ENCODE measurements around the gene SORBS1. TPM values are rescaled to one million over a fixed set of nuclear protein-coding genes. Genes with fewer than 3 reads are reported as not detected.

Gene SORBS1
- total RNA-seq, 1 experiment from 2014 or later, result 39.9 TPM

- CTCF ChIA-PET, result interaction anchor here (0.8 to 1.8 kb wide), 5 partner anchors 11 to 71 kb away, joined by 3 to 5 read pairs (median 4); no protein-coding TSS in a partner anchor
- Mint-ChIP-seq H3K27me3 (ENCODE audit: low read depth) (no peaks in the 10 kb centered on the region), H3K27ac (peak overlapping the region; percentile 82), H3K4me3 (no peak overlapping the region), H3K9me3 (no peaks in the 10 kb centered on the region), H3K4me1 (peaks cover 72% of the 10 kb centered on the region), H3K36me3 (no peaks in the 10 kb centered on the region)
- TF ChIP-seq, protein P1, sequence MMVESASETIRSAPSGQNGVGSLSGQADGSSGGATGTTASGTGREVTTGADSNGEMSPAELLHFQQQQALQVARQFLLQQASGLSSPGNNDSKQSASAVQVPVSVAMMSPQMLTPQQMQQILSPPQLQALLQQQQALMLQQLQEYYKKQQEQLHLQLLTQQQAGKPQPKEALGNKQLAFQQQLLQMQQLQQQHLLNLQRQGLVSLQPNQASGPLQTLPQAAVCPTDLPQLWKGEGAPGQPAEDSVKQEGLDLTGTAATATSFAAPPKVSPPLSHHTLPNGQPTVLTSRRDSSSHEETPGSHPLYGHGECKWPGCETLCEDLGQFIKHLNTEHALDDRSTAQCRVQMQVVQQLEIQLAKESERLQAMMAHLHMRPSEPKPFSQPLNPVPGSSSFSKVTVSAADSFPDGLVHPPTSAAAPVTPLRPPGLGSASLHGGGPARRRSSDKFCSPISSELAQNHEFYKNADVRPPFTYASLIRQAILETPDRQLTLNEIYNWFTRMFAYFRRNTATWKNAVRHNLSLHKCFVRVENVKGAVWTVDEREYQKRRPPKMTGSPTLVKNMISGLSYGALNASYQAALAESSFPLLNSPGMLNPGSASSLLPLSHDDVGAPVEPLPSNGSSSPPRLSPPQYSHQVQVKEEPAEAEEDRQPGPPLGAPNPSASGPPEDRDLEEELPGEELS (CRISPR knock-in tag; IDR thresholded peaks at IDR 0.05), result no peak
- TF ChIP-seq FOXJ3 (CRISPR knock-in tag; IDR thresholded peaks at IDR 0.05; ENCODE audit: borderline replicate concordance) (no peak), GABPB1 (CRISPR knock-in tag; IDR thresholded peaks at IDR 0.05) (peak; percentile 62; the same call in 1 of the 2 replicates), TP53 (CRISPR knock-in tag; IDR thresholded peaks at IDR 0.05) (no peak), ZNF121 (CRISPR knock-in tag; IDR thresholded peaks at IDR 0.05) (peak; percentile 78), MYBL2 (CRISPR knock-in tag; IDR thresholded peaks at IDR 0.05) (no peak)
- TF ChIP-seq, protein P2, sequence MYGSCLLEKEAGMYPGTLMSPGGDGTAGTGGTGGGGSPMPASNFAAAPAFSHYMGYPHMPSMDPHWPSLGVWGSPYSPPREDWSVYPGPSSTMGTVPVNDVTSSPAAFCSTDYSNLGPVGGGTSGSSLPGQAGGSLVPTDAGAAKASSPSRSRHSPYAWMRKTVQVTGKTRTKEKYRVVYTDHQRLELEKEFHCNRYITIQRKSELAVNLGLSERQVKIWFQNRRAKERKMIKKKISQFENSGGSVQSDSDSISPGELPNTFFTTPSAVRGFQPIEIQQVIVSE (CRISPR knock-in tag; IDR thresholded peaks at IDR 0.05; ENCODE audit: borderline replicate concordance), result no peak
- ATAC-seq (peak; percentile 8; the same call in 1 of the 2 replicates), DNase-seq (ENCODE audit: low spot score) (no peak)
- POLR2A ChIA-PET, result no interaction called here
Observed at GRCh38 chr10:95501203-95502094, 59.7 kb downstream of the SORBS1 start.

- TF ChIP-seq ATF2 (CRISPR knock-in tag; IDR thresholded peaks at IDR 0.05; ENCODE audit: borderline replicate concordance, low read depth) (no peak), MXD4 (CRISPR knock-in tag; IDR thresholded peaks at IDR 0.05; ENCODE audit: borderline replicate concordance) (no peak), ZNF396 (CRISPR knock-in tag; IDR thresholded peaks at IDR 0.05; ENCODE audit: borderline replicate concordance) (no peak), ATF1 (CRISPR knock-in tag; IDR thresholded peaks at IDR 0.05) (no peak), NFE2L1 (CRISPR knock-in tag; IDR thresholded peaks at IDR 0.05) (no peak), KAT7 (CRISPR knock-in tag; IDR thresholded peaks at IDR 0.05; ENCODE audit: borderline replicate concordance) (no peak), ZNF423 (CRISPR knock-in tag; IDR thresholded peaks at IDR 0.05) (no peak), GABPB1 (CRISPR knock-in tag; IDR thresholded peaks at IDR 0.05) (no peak)
- TF ChIP-seq, protein P3, sequence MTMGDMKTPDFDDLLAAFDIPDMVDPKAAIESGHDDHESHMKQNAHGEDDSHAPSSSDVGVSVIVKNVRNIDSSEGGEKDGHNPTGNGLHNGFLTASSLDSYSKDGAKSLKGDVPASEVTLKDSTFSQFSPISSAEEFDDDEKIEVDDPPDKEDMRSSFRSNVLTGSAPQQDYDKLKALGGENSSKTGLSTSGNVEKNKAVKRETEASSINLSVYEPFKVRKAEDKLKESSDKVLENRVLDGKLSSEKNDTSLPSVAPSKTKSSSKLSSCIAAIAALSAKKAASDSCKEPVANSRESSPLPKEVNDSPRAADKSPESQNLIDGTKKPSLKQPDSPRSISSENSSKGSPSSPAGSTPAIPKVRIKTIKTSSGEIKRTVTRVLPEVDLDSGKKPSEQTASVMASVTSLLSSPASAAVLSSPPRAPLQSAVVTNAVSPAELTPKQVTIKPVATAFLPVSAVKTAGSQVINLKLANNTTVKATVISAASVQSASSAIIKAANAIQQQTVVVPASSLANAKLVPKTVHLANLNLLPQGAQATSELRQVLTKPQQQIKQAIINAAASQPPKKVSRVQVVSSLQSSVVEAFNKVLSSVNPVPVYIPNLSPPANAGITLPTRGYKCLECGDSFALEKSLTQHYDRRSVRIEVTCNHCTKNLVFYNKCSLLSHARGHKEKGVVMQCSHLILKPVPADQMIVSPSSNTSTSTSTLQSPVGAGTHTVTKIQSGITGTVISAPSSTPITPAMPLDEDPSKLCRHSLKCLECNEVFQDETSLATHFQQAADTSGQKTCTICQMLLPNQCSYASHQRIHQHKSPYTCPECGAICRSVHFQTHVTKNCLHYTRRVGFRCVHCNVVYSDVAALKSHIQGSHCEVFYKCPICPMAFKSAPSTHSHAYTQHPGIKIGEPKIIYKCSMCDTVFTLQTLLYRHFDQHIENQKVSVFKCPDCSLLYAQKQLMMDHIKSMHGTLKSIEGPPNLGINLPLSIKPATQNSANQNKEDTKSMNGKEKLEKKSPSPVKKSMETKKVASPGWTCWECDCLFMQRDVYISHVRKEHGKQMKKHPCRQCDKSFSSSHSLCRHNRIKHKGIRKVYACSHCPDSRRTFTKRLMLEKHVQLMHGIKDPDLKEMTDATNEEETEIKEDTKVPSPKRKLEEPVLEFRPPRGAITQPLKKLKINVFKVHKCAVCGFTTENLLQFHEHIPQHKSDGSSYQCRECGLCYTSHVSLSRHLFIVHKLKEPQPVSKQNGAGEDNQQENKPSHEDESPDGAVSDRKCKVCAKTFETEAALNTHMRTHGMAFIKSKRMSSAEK (CRISPR knock-in tag; IDR thresholded peaks at IDR 0.05; ENCODE audit: borderline replicate concordance), result no peak
- TF ChIP-seq, protein P4, sequence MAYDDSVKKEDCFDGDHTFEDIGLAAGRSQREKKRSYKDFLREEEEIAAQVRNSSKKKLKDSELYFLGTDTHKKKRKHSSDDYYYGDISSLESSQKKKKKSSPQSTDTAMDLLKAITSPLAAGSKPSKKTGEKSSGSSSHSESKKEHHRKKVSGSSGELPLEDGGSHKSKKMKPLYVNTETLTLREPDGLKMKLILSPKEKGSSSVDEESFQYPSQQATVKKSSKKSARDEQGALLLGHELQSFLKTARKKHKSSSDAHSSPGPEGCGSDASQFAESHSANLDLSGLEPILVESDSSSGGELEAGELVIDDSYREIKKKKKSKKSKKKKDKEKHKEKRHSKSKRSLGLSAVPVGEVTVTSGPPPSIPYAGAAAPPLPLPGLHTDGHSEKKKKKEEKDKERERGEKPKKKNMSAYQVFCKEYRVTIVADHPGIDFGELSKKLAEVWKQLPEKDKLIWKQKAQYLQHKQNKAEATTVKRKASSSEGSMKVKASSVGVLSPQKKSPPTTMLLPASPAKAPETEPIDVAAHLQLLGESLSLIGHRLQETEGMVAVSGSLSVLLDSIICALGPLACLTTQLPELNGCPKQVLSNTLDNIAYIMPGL (CRISPR knock-in tag; IDR thresholded peaks at IDR 0.05), result no peak
- H3K27me3 Mint-ChIP-seq (ENCODE audit: low read depth), result no peaks in the 10 kb centered on the region
- H3K9me3 Mint-ChIP-seq, result no peaks in the 10 kb centered on the region
- ATAC-seq, result no peak
- POLR2A ChIA-PET, result no interaction called here
- CTCF ChIA-PET, result no interaction called here
- no peak overlapping the region for H3K4me3 Mint-ChIP-seq
- peaks cover 69% of the 10 kb centered on the region for H3K4me1 Mint-ChIP-seq
- no peaks in the 10 kb centered on the region for H3K36me3 Mint-ChIP-seq
- DNase-seq (ENCODE audit: low spot score), result no peak
- peak overlapping the region; percentile 82 for H3K27ac Mint-ChIP-seq
Observed at GRCh38 chr10:95500649-95501048, 60.5 kb downstream of the SORBS1 start.

Data from WTC11 (cell line).